GM04504 (cell line): ENCODE data around the gene RNF213.

ENCODE experiments used
- DNase-seq: peaks from one replicate; pipeline ENCODE4 v3.0.0-alpha.2; 2012; ENCODE audit warnings: low read depth

RNF213 gene

GRCh38 chr17:80352216-80352895 lies 91.7 kb downstream of the RNF213 start:
- DNase-seq, result no peak

GRCh38 chr17:80352991-80353665 lies 92.5 kb downstream of the RNF213 start:
- no peak for DNase-seq

GRCh38 chr17:80353718-80354275 lies 93.1 kb downstream of the RNF213 start:
- DNase-seq, result no peak

GRCh38 chr17:80354336-80354735 lies 93.7 kb downstream of the RNF213 start:
- no peak for DNase-seq

- no peak for DNase-seq
Observed at GRCh38 chr17:80356231-80356856, 95.7 kb downstream of the RNF213 start.

- no peak for DNase-seq
Observed at GRCh38 chr17:80358131-80358530, 97.5 kb downstream of the RNF213 start.

GRCh38 chr17:80358861-80359260 lies 98.2 kb downstream of the RNF213 start:
- DNase-seq, result no peak

GRCh38 chr17:80359422-80360110 lies 98.9 kb downstream of the RNF213 start:
- no peak for DNase-seq

GRCh38 chr17:80360396-80360795 lies 99.7 kb downstream of the RNF213 start:
- no peak for DNase-seq

GRCh38 chr17:80361495-80362220 lies 101.0 kb downstream of the RNF213 start:
- no peak for DNase-seq

- no peak for DNase-seq
Observed at GRCh38 chr17:80362428-80363119, 101.9 kb downstream of the RNF213 start.

GRCh38 chr17:80363120-80363515 lies 102.5 kb downstream of the RNF213 start:
- DNase-seq, result no peak

- DNase-seq, result no peak
Observed at GRCh38 chr17:80363518-80364090, 103.0 kb downstream of the RNF213 start.

- DNase-seq, result no peak
Observed at GRCh38 chr17:80364091-80364691, 103.5 kb downstream of the RNF213 start.

GRCh38 chr17:80365001-80365965 lies 104.6 kb downstream of the RNF213 start:
- DNase-seq, result no peak

GRCh38 chr17:80365983-80366382 lies 105.3 kb downstream of the RNF213 start:
- DNase-seq, result no peak

GRCh38 chr17:80367503-80367902 lies 106.9 kb downstream of the RNF213 start:
- DNase-seq, result no peak

GRCh38 chr17:80371196-80371595 lies 110.5 kb downstream of the RNF213 start:
- no peak for DNase-seq

GRCh38 chr17:80372456-80372855 lies 111.8 kb downstream of the RNF213 start:
- DNase-seq, result no peak
